Lower leg skin (tissue), 4 donors: ENCODE measurements around the gene MGST3. TPM values are rescaled to one million over a fixed set of nuclear protein-coding genes. Genes with fewer than 3 reads are reported as not detected.
"Not testable (repeated sequence)": the region's sequence is repeated elsewhere in the genome, so short reads cannot be mapped to it uniquely, and the experiment has no call there.

ENCODE experiments used
- DNase-seq, 2 donors: peaks; one replicate each; pipeline ENCODE4 v3.0.0-alpha.2; 2019; ENCODE audit warnings: low spot score in 2 of 2
- H3K4me3 ChIP-seq: fragments of 200-600 bp; sonication (generic); 2 replicates; pipeline ENCODE4 v1.5.1; 2017; ENCODE audit warnings: mild to moderate bottlenecking, low read depth; ENCODE audit not compliant: poor library complexity, severe bottlenecking
- POLR2A ChIP-seq, 2 donors: fragments of 450-650 bp; IDR thresholded peaks; one replicate each; pipeline ENCODE4 v1.6.1; 2016 to 2017; ENCODE audit warnings: antibody characterized with exemption in 2 of 2, mild to moderate bottlenecking in 1 of 2, moderate library complexity in 1 of 2
- WGBS, 2 donors: methylation state at CpG; one replicate each; pipeline ENCODE4 v1.1.5; 2018; 5-methylcytosine and 5-hydroxymethylcytosine counted together
- intact Hi-C: fragments of 100-400 bp; cut with DNase I; formaldehyde crosslinking; loops from one replicate; pipeline ENCODE4 v1.15.0; 2023; ENCODE audit warnings: low total_unique reads
- total RNA-seq, 4 donors: library from RNA; depleted of rRNA; stranded (reverse); fragments of >200 nt; gene quantifications; one replicate each; pipeline ENCODE4 v1.1.0, GENCODE V29; 2016
- TF ChIP-seq, protein P1 (sequence below), 3 donors: fragments of 450-650 bp; IDR thresholded peaks; one replicate each; pipeline ENCODE4 v1.5.1; 2016; ENCODE audit warnings: antibody characterized with exemption in 3 of 3, mild to moderate bottlenecking in 3 of 3, moderate library complexity in 2 of 3

MGST3 gene
- total RNA-seq, 4 donors from 2014 or later: 65.8 to 154 (median 97.6) TPM

DNA sequence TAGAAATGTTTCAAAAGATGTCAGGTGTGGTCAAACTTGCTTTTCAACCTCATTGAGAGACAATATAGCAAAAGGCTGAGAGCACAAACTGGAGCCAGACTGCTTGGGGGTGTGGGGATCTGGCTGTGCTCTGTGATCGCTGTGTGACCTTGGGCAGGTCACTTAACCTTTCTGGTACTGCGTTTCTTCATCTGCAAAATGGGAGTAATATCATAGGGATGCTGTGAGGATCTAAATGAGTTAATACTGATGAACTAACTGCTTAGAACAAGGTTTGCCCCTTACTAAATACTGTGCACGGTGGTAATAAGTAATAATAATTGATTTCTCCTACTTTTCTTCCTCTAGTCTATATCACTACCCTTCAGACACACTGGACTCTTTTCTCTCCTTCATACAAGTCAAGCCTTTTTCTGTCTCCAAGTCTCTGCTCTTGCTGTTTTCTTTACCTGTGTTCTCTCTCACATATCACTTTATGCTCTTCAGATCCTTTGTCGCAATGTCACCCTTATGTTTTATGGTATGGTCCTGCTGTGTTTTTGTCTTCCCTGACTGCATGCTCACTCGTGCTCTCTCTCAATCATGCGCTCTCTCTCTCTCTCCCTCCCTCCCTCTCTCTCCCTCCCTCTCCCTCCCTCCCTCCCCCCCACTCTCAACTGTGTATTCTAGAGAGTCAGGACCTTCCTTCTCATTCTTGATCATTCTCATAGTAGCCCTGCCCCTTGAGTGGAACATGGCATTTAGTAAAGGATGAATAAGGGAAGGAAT, 3.3 kb downstream of the MGST3 start:
- DNase-seq: no peak
- intact Hi-C loops: no loop called here
- WGBS, 2 donors: 75 to 79% methylated on average over 6 of the region's 6 CpGs

DNA sequence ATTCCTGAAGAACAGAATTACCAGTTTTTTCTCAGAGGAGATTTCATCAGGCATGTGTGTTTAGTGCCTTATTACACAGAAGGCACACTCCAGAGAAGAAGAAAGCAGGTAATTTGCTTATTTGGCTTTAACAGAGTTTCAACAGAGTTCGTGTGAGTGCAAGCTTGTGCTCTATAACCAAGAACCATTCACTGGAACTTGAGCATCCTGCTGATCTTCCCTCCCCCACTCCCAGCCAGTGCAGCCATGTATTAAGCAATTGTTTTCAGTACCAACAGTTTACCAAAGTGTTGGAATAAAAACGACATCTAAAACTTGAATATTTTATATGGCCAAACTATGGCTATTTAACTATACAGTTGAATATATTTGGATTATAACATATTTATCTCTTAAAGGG, 4.3 kb downstream of the MGST3 start:
- H3K4me3 ChIP-seq: no peak overlapping the region
- intact Hi-C loops: no loop called here
- no peak for DNase-seq
- WGBS, 2 donors: 40 to 48% methylated on average over 2 of the region's 2 CpGs
- TF ChIP-seq, protein P1, sequence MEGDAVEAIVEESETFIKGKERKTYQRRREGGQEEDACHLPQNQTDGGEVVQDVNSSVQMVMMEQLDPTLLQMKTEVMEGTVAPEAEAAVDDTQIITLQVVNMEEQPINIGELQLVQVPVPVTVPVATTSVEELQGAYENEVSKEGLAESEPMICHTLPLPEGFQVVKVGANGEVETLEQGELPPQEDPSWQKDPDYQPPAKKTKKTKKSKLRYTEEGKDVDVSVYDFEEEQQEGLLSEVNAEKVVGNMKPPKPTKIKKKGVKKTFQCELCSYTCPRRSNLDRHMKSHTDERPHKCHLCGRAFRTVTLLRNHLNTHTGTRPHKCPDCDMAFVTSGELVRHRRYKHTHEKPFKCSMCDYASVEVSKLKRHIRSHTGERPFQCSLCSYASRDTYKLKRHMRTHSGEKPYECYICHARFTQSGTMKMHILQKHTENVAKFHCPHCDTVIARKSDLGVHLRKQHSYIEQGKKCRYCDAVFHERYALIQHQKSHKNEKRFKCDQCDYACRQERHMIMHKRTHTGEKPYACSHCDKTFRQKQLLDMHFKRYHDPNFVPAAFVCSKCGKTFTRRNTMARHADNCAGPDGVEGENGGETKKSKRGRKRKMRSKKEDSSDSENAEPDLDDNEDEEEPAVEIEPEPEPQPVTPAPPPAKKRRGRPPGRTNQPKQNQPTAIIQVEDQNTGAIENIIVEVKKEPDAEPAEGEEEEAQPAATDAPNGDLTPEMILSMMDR (IDR thresholded peaks at IDR 0.05): no peak
- no peak for TF ChIP-seq POLR2A (IDR thresholded peaks at IDR 0.05)

More for the DNA sequence above, 3.3 kb downstream of the MGST3 start:
- no peak for TF ChIP-seq POLR2A (IDR thresholded peaks at IDR 0.05)
- TF ChIP-seq, protein P1 (IDR thresholded peaks at IDR 0.05): no peak
- no peak overlapping the region for H3K4me3 ChIP-seq

DNA sequence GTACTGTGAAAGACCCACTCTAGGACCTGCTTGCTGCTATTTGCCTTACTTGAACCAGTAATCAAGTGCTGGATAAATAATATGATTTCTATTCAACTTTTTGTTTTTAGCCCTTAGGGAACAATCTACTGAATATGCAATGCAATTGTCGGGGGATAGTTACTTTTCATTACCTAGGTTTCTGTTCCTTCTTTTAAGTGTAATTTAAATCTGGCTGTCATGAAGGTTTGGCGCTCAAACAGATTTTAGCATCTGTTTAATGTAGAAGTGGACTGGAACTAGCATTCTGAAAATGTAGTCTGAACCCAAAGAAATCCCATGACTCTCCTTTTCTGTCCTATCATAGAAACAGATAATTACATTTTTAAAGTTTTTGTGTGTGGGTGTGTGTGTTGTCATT, 4.8 kb downstream of the MGST3 start:
- H3K4me3 ChIP-seq: no peak overlapping the region
- TF ChIP-seq, protein P1 (IDR thresholded peaks at IDR 0.05): no peak
- no peak for TF ChIP-seq POLR2A (IDR thresholded peaks at IDR 0.05)
- no peak for DNase-seq
- WGBS, 2 donors: 49 to 90% methylated on average over 2 of the region's 2 CpGs
- intact Hi-C loops: no loop called here

DNA sequence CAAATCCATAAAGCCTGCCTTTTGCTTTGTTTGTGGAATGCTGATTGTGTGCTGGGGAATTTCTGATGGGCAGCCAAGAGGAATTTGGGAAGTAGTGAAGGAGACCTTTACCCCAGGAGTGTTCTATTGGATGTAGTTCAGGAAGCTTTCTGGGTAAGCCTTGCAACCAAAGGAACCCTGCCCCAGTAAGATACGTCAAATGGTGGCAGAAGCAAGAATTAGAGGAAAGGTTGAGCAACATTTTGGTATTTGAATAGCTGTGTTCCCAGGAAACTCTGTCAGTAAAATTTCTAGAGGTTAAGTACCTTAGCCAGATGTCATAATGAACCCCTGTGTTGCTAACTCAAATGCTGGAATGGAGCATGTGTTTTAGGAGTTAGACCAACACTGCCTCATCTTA, 6.4 kb downstream of the MGST3 start:
- TF ChIP-seq, protein P1 (IDR thresholded peaks at IDR 0.05): no peak
- TF ChIP-seq POLR2A (IDR thresholded peaks at IDR 0.05): no peak
- H3K4me3 ChIP-seq: no peak overlapping the region
- WGBS, 2 donors: 39 to 55% methylated on average over 1 of the region's 1 CpG
- DNase-seq: no peak
- intact Hi-C loops: no loop called here

DNA sequence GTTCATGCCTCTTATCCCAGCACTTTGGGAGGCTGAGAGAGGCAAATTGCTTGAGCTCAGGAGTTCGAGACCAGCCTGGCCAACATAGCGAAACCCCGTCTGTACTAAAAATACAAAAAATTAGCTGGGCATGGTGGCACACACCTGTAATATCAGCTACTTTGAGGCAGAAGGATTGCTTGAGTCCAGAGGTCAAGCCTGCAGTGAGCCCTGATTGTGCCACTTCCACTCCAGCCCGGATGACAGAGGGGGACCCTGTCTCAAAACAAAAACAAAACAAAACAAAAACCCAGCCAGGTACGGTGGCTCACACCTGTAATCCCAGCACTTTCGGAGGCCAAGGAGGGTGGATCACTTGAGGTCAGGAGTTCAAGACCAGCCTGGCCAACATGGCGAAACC, 7.2 kb downstream of the MGST3 start:
- 92 to 93% methylated on average over 7 of the region's 7 CpGs for WGBS, 2 donors
- H3K4me3 ChIP-seq, intact Hi-C loops, DNase-seq: not testable (repeated sequence)

DNA sequence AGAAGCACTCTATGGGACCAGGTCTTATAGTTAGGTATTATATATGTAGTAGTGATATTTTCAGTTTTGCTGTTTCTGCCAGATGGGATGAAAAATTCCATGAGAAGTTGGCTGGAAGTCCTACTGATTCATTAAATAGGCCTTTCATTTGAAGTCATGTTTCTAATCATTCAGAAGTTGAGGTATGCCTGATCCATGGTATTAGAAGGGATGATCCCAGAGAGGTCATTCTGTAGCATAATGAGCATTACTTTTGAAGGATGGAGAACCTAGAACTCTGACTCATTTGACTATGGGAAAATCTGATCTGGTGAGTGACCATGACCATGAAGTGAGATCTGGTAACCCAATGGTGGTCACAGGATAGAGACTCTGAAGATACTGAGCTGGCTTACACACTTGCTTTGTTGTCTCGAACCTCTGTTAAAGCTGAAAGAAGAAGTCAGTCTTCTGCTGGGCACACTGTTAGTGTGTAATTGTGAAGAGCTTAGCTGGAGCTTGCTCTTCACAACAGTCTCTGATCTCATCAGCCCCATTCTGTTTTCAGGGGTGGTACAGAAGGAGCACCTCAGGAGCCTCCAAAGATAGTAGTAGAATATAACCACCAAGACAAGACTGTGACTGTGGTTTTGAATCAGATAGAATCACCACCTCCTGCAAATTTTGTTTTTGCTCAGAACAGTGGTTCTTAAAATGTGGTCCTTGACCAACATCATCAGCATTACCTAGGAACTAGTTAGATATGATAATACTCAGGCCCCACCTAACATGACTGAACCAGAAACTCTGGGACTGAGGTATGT, 9.0 kb downstream of the MGST3 start:
- 85 to 95% methylated on average over 1 of the region's 1 CpG for WGBS, 2 donors
- no peak for TF ChIP-seq POLR2A (IDR thresholded peaks at IDR 0.05)
- TF ChIP-seq, protein P1 (IDR thresholded peaks at IDR 0.05): no peak
- intact Hi-C loops: no loop called here
- no peak overlapping the region for H3K4me3 ChIP-seq
- DNase-seq: no peak
